Endothelial cell of umbilical vein (primary cell): ENCODE data around the gene LRCH3. TPM values are rescaled to one million over a fixed set of nuclear protein-coding genes. Genes with fewer than 3 reads are reported as not detected.

ENCODE experiments used
- BruUV-seq: library from RNA; stranded (reverse); fragments of 400-500 nt; replicated peaks from 2 replicates; lab custom pipeline; 2021; lab: Mats Ljungman, UMichigan
- CTCF ChIA-PET: fragments of 300-600, 350-600 bp; sonication (Branson Sonifier 250); formaldehyde crosslinking; loops from one replicate; lab custom pipeline; 2021; ENCODE audit warnings: antibody characterized with exemption, inconsistent platforms; lab: Charles Lee
- POLR2A ChIA-PET: fragments of 300-600, 350-600 bp; sonication (Branson Sonifier 250); formaldehyde crosslinking; loops from one replicate; lab custom pipeline; 2021; ENCODE audit warnings: antibody characterized with exemption, inconsistent platforms; lab: Charles Lee
- DNase-seq: peaks from one replicate; pipeline ENCODE4 v3.0.0-alpha.2; 2011; ENCODE audit warnings: low read depth, low spot score
- FAIRE-seq: peaks from 2 replicates; lab custom pipeline; 2011; peaks lifted over from hg19 to GRCh38; lab: Jason Lieb, UNC
- H2AFZ ChIP-seq: 2 replicates; pipeline ENCODE4 v1.6.0; 2012; ENCODE audit warnings: low read depth, low read length, control low read depth, inconsistent platforms
- H3K27ac ChIP-seq: 2 replicates; pipeline ENCODE4 v1.5.1; 2011; ENCODE audit warnings: low read depth, mild to moderate bottlenecking, control low read depth, low read length, moderate library complexity; ENCODE audit not compliant: insufficient read depth
- H3K27me3 ChIP-seq, 2 experiments: 2 replicates each; pipeline versions ENCODE4 v1.6.0 to v1.6.1; 2011; ENCODE audit warnings: low read length in 2 of 2, mixed read lengths in 1 of 2; ENCODE audit not compliant: control insufficient read depth in 2 of 2, insufficient read depth in 2 of 2
- H3K36me3 ChIP-seq, 2 experiments: 2 replicates in 1 of 2; 3 replicates in 1 of 2; pipeline ENCODE4 v1.5.1; 2011; ENCODE audit warnings: low read length in 2 of 2, mild to moderate bottlenecking in 1 of 2, moderate library complexity in 1 of 2; ENCODE audit not compliant: control insufficient read depth in 2 of 2, insufficient read depth in 2 of 2; ENCODE audit errors: extremely low read depth in 1 of 2
- H3K4me1 ChIP-seq: 3 replicates; pipeline ENCODE4 v1.5.1; 2011; ENCODE audit warnings: mild to moderate bottlenecking, low read length; ENCODE audit not compliant: control insufficient read depth, insufficient read depth; ENCODE audit errors: extremely low read depth
- H3K4me2 ChIP-seq: 2 replicates; pipeline ENCODE4 v1.6.1; 2011; ENCODE audit warnings: low read length, control low read depth, mixed read lengths; ENCODE audit not compliant: insufficient read depth
- H3K4me3 ChIP-seq, 3 experiments: fragments of 200-600 bp in 1 of 3; sonication (generic), shearing (Covaris generic) in 1 of 3; replicated peaks in 1 of 3; 2 replicates each; pipeline ENCODE4 v1.5.1; 2011 to 2016; ENCODE audit warnings: control low read depth in 3 of 3, low read length in 3 of 3, mild to moderate bottlenecking in 2 of 3, inconsistent platforms in 1 of 3, low read depth in 1 of 3, moderate library complexity in 1 of 3; ENCODE audit not compliant: insufficient read depth in 1 of 3
- H3K79me2 ChIP-seq: 2 replicates; pipeline ENCODE4 v1.6.0; 2012; ENCODE audit warnings: low read length, inconsistent platforms; ENCODE audit not compliant: control insufficient read depth, insufficient read depth
- H3K9ac ChIP-seq: replicated peaks from 2 replicates; pipeline ENCODE3; 2011; ENCODE audit warnings: low read length, control low read depth; ENCODE audit not compliant: insufficient read depth; ENCODE audit errors: extremely low read depth
- H3K9me1 ChIP-seq: replicated peaks from 3 replicates; pipeline ENCODE4 v1.6.0; 2011; ENCODE audit warnings: mild to moderate bottlenecking, low read length; ENCODE audit not compliant: control insufficient read depth, insufficient read depth; ENCODE audit errors: extremely low read depth
- H3K9me3 ChIP-seq: replicated peaks from 2 replicates; pipeline ENCODE4 v1.5.1; 2012; ENCODE audit warnings: low read length, inconsistent platforms; ENCODE audit not compliant: control insufficient read depth, insufficient read depth
- H4K20me1 ChIP-seq: replicated peaks from 2 replicates; pipeline ENCODE3; 2011; ENCODE audit warnings: mild to moderate bottlenecking, low read length; ENCODE audit not compliant: control insufficient read depth, insufficient read depth; ENCODE audit errors: extremely low read depth
- CTCF ChIP-seq, 2 donors: IDR thresholded peaks; 1 replicate in 1 of 2; 2 replicates in 1 of 2; pipeline ENCODE4 v1.5.1; 2011; ENCODE audit warnings: low read length in 2 of 2, mild to moderate bottlenecking in 2 of 2, moderate library complexity in 2 of 2, control low read depth in 1 of 2, inconsistent platforms in 1 of 2, low read depth in 1 of 2; ENCODE audit not compliant: insufficient read depth in 1 of 2; ENCODE audit errors: extremely low read depth in 1 of 2
- EZH2 ChIP-seq: IDR thresholded peaks from 2 replicates; pipeline ENCODE4 v1.6.1; 2012; ENCODE audit warnings: borderline replicate concordance, low read depth, mild to moderate bottlenecking, moderate library complexity, low read length, inconsistent platforms; ENCODE audit not compliant: severe bottlenecking
- FOS ChIP-seq: IDR thresholded peaks from 2 replicates; pipeline ENCODE4 v1.6.1; 2011; ENCODE audit warnings: mild to moderate bottlenecking, low read length, moderate library complexity, borderline replicate concordance; ENCODE audit not compliant: insufficient read depth
- GATA2 ChIP-seq: IDR thresholded peaks from 2 replicates; pipeline ENCODE4 v1.7.0; 2011; ENCODE audit warnings: low read depth, mild to moderate bottlenecking, moderate library complexity, mixed read lengths, low read length; ENCODE audit not compliant: insufficient read length, insufficient read depth
- JUN ChIP-seq: IDR thresholded peaks from 2 replicates; pipeline ENCODE4 v1.6.1; 2011; ENCODE audit warnings: borderline replicate concordance, low read depth; ENCODE audit not compliant: insufficient read length, insufficient read depth
- MAX ChIP-seq: IDR thresholded peaks from 2 replicates; pipeline ENCODE4 v1.6.1; 2011; ENCODE audit not compliant: insufficient read depth, insufficient read length
- MYC ChIP-seq: IDR thresholded peaks from one replicate; pipeline ENCODE4 v1.6.1; 2011; ENCODE audit warnings: mild to moderate bottlenecking, low read depth, low read length
- POLR2A ChIP-seq: IDR thresholded peaks from 2 replicates; pipeline ENCODE4 v1.6.1; 2012; ENCODE audit warnings: low read depth, mild to moderate bottlenecking, control low read depth, low read length
- POLR2AphosphoS5 ChIP-seq: IDR thresholded peaks from 2 replicates; pipeline ENCODE4 v1.6.1; 2012; ENCODE audit warnings: low read depth, mild to moderate bottlenecking, control low read depth, low read length, moderate library complexity; ENCODE audit not compliant: insufficient read depth
- dilution Hi-C: fragments of 300-500 bp; cut with MboI; formaldehyde crosslinking; loops from one replicate; pipeline ENCODE4 v1.15.0; 2019; ENCODE audit warnings: low sequenced_read_pairs; ENCODE audit not compliant: extremely low pct_ligation_motif_present
- intact Hi-C: fragments of 100-400 bp; cut with micrococcal nuclease; formaldehyde crosslinking; loops from one replicate; pipeline ENCODE4 v1.10.0; 2022
- polyA plus RNA-seq, 4 experiments: library from polyadenylated mRNA; depleted of rRNA in 3 of 4; stranded (reverse) in 3 of 4; unstranded in 1 of 4; fragments of >200 nt; gene quantifications; 2 replicates each; pipeline versions ENCODE4 v1.2.1 to v1.2.3, GENCODE V29; 2011 to 2012; ENCODE audit warnings: missing spikeins in 1 of 4
- total RNA-seq: library from RNA; stranded (reverse); gene quantifications from 2 replicates; pipeline ENCODE4 v1.2.3, GENCODE V29; 2021

Gene LRCH3
- total and polyA plus RNA-seq, 2 donors (not counting 3 experiments of a cell fraction or from before 2014, with no cell fraction given): 43.9 to 60.3 TPM

DNA sequence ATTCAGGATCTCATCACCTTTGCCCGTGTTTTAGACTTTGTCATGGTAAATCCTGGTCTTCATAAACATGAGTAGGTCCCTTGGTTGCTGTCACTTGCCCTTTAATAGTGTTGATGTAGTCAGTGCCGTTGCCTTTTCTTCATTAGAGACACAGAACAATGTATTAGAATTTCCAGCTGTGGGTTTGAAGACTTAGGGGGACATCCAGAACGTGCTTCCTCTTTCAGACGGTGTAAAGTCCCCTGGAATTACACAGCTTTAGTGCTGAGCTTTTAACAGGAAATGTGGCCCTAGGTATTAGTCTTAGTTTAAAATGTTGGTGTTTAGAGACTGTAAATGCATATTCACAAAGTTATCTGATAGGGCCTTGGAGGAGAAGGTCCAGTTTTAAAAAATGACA is 8.8 kb upstream of the LRCH3 start:
- H3K4me1 ChIP-seq: no peaks in the 10 kb centered on the region
- no peaks in the 10 kb centered on the region for H4K20me1 ChIP-seq
- FAIRE-seq (no peak), DNase-seq (no peak)
- no peaks in the 10 kb centered on the region for H3K27me3 ChIP-seq
- dilution Hi-C loops (no loop called here), intact Hi-C loops (no loop called here)
- H3K4me3 ChIP-seq: no peak overlapping the region
- no peak overlapping the region for H3K27ac ChIP-seq
- no peaks in the 10 kb centered on the region for H3K9me1 ChIP-seq
- no peak overlapping the region for H2AFZ ChIP-seq
- CTCF ChIA-PET: interaction anchor here (1.4 kb wide), 1 partner anchor 9 kb away, joined by 4 read pairs; the partner anchor contains the start of gene LRCH3
- TF ChIP-seq POLR2AphosphoS5: no peak
- TF ChIP-seq FOS: no peak
- no peak for TF ChIP-seq MYC
- no peak for TF ChIP-seq MAX
- no peak for TF ChIP-seq JUN
- no peak for TF ChIP-seq GATA2
- TF ChIP-seq CTCF (IDR thresholded peaks at IDR 0.05; ENCODE audit: extremely low read depth in 1 of 2, insufficient read depth in 1 of 2, low read depth in 1 of 2, low read length in 2 of 2): no peak
- TF ChIP-seq EZH2: no peak
- TF ChIP-seq POLR2A: no peak
- POLR2A ChIA-PET: no interaction called here
- TSS peak; percentile 31 for BruUV-seq
- peaks cover 13 to 20% of the 10 kb centered on the region in 2 experiments for H3K36me3 ChIP-seq
- H3K9ac ChIP-seq: no peak overlapping the region
- H3K9me3 ChIP-seq: no peaks in the 10 kb centered on the region
- no peaks in the 10 kb centered on the region for H3K79me2 ChIP-seq
- H3K4me2 ChIP-seq: no peak overlapping the region
